ENCODE data around the gene CENPA. TPM values are rescaled to one million over a fixed set of nuclear protein-coding genes. Genes with fewer than 3 reads are reported as not detected.

Gene CENPA
- total RNA-seq (1 to 10 TPM in 2 of 5 donors, under 1 TPM in 3; 0.30 to 1.9 (median 0.76) TPM), total RNA-seq (0 to 1.7 (median 0.19) reads per million in 29 experiments)
- total RNA-seq (2013), result 0.48 TPM

GRCh38 chr2:26785431-26786206 is at the start of gene CENPA:
CENPA (plus strand) TSS chr2:26786056; CDS start chr2:26786197, 141 bp downstream.
- peak within 1 kb of the TSS; percentile 46 for H3K27ac ChIP-seq (ENCODE audit: low read length)
- peak; percentile 98 to 100 (median 100) for ATAC-seq (replicated peaks in 1 of 4)

DNA sequence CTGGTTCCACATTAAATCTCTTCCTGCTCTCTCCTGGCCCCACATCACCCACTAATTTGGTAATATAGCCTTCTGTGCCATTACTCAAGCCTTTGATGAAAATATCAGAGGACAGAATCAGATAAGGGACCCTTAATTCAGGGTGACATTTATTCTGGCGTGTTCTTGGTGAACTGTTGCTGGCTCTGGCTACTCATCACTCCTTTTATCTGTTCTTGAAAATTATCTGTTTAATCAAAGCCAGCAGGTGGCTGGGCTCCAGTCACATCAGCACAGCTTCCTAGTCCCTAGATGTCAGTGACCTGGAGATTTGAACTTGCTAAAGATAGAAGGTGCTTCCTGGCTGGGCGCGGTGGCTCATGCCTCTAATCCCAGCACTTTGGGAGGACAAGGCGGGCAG is 48.6 kb upstream of the CENPA start:
- no peak overlapping the region for H3K27ac Mint-ChIP-seq
- H3K4me3 Mint-ChIP-seq, result no peak overlapping the region
- POLR2A ChIA-PET, result no interaction called here
- WGBS (ENCODE audit: insufficient coverage), result no CpG with 5 or more reads among the region's 4 CpGs
- Histone ChIP-seq H3K36me3 (ENCODE audit: control insufficient read depth in 2 of 2, extremely low read depth in 1 of 2, insufficient read depth in 1 of 2, low read length in 1 of 2) (no peaks in the 10 kb centered on the region), H3K27me3 (replicated peaks in 1 of 2; ENCODE audit: control insufficient read depth in 2 of 2, extremely low read depth in 1 of 2, insufficient read depth in 2 of 2, low read length in 1 of 2) (peaks cover 2 to 20% of the 10 kb centered on the region in 2 experiments), H3K27ac (ENCODE audit: low read length) (no peak overlapping the region), H3K9me3 (no peaks in the 10 kb centered on the region), H3K4me1 (ENCODE audit: control insufficient read depth in 1 of 2, extremely low read depth in 1 of 2, insufficient read depth in 2 of 2, low read length in 2 of 2) (peaks cover 0 to 13% of the 10 kb centered on the region in 2 experiments), H3K4me3 (ENCODE audit: control insufficient read depth in 1 of 2, extremely low read depth in 1 of 2, low read length in 1 of 2) (no peak overlapping the region)
- peaks cover 0 to 7% (median 6%) of the 10 kb centered on the region in 3 donors for H3K4me1 Mint-ChIP-seq
- H3K9me3 Mint-ChIP-seq, result no peaks in the 10 kb centered on the region
- ATAC-seq (replicated peaks in 1 of 4) (no peak), DNase-seq (no peak)
- CTCF ChIA-PET, result no interaction called here
- H3K27me3 Mint-ChIP-seq, result peaks cover 6 to 8% of the 10 kb centered on the region in 2 donors
- H3K36me3 Mint-ChIP-seq, result no peaks in the 10 kb centered on the region

More at GRCh38 chr2:26785431-26786206, at the start of gene CENPA:
- peak within 1 kb of the TSS; percentile 55 to 83 for H3K4me3 ChIP-seq (ENCODE audit: control insufficient read depth in 1 of 2, extremely low read depth in 1 of 2, low read length in 1 of 2)
- ChIA-PET CTCF (interaction anchor here in 1 of 2 donors (1.0 kb wide), 2 partner anchors 21 to 907 kb away, joined by 3 read pairs; partner anchors contain the start of gene ASXL2), POLR2A (interaction anchor here in 1 of 2 donors (0.5 to 1.0 kb wide), 2 partner anchors 440 to 641 kb away, joined by 3 to 4 read pairs; partner anchors contain the start of gene SELENOI)
- H3K27me3 ChIP-seq (replicated peaks in 1 of 2; ENCODE audit: control insufficient read depth in 2 of 2, extremely low read depth in 1 of 2, insufficient read depth in 2 of 2, low read length in 1 of 2), result peaks cover 0 to 13% of the 10 kb centered on the region in 2 experiments
- H3K4me1 ChIP-seq (ENCODE audit: control insufficient read depth in 1 of 2, extremely low read depth in 1 of 2, insufficient read depth in 2 of 2, low read length in 2 of 2), result peaks cover 2 to 15% of the 10 kb centered on the region in 2 experiments
- H3K27ac Mint-ChIP-seq, result peak within 1 kb of the TSS; percentile 71 to 79
- under 1% methylated on average over 46 of the region's 55 CpGs for WGBS (ENCODE audit: insufficient coverage)
- H3K4me3 Mint-ChIP-seq, result peak within 1 kb of the TSS; percentile 83 to 85 (median 84)
- peaks cover 0 to under 1% (median 0%) of the 10 kb centered on the region in 3 donors for H3K9me3 Mint-ChIP-seq
- peaks cover 11 to 19% (median 11%) of the 10 kb centered on the region in 3 donors for H3K4me1 Mint-ChIP-seq
- H3K36me3 Mint-ChIP-seq, result peaks cover 6% of the 10 kb centered on the region
- peaks cover 0 to 7% of the 10 kb centered on the region in 2 donors for H3K36me3 ChIP-seq (ENCODE audit: control insufficient read depth in 2 of 2, extremely low read depth in 1 of 2, insufficient read depth in 1 of 2, low read length in 1 of 2)
- peak; percentile 88 to 98 (median 96) for DNase-seq
- no peaks in the 10 kb centered on the region for H3K9me3 ChIP-seq
- H3K27me3 Mint-ChIP-seq, result peaks cover 0 to 11% of the 10 kb centered on the region in 2 donors

DNA sequence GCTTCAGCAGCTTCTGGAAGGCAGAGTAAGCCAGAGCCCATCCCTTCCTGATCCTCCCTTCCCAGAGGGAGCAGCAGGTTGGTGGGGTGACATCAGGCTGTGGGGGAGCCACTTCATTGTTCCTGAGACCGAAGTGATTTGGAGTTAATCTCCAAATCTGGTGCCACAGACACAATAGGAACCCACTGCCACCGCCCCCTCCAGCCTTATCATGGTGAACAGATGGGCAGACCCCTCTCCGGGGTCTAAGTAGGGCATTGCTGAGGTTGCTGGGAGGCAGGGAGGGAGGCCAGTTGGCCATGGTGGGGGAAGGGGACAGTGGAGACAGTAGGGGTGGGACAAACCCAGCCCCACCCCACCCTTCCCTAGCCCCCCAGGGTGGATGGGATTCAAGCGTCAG is 47.4 kb upstream of the CENPA start:
- no peak overlapping the region for H3K4me3 ChIP-seq (ENCODE audit: control insufficient read depth in 1 of 2, extremely low read depth in 1 of 2, low read length in 1 of 2)
- H3K27ac ChIP-seq (ENCODE audit: low read length), result no peak overlapping the region
- H3K9me3 ChIP-seq, result no peaks in the 10 kb centered on the region
- ATAC-seq (replicated peaks in 1 of 4) (no peak), DNase-seq (no peak)
- H3K4me1 ChIP-seq (ENCODE audit: control insufficient read depth in 1 of 2, extremely low read depth in 1 of 2, insufficient read depth in 2 of 2, low read length in 2 of 2), result peaks cover 0 to 13% of the 10 kb centered on the region in 2 experiments
- 100% methylated on average over 1 of the region's 4 CpGs for WGBS (ENCODE audit: insufficient coverage)
- POLR2A ChIA-PET, result no interaction called here
- Mint-ChIP-seq H3K27ac (no peak overlapping the region), H3K4me3 (no peak overlapping the region), H3K36me3 (no peaks in the 10 kb centered on the region), H3K9me3 (no peaks in the 10 kb centered on the region), H3K4me1 (peaks cover 0 to 7% (median 6%) of the 10 kb centered on the region in 3 donors), H3K27me3 (peaks cover 3 to 4% of the 10 kb centered on the region in 2 donors)
- no peaks in the 10 kb centered on the region for H3K36me3 ChIP-seq (ENCODE audit: control insufficient read depth in 2 of 2, extremely low read depth in 1 of 2, insufficient read depth in 1 of 2, low read length in 1 of 2)
- CTCF ChIA-PET, result no interaction called here
- peaks cover under 1 to 16% of the 10 kb centered on the region in 2 experiments for H3K27me3 ChIP-seq (replicated peaks in 1 of 2; ENCODE audit: control insufficient read depth in 2 of 2, extremely low read depth in 1 of 2, insufficient read depth in 2 of 2, low read length in 1 of 2)

DNA sequence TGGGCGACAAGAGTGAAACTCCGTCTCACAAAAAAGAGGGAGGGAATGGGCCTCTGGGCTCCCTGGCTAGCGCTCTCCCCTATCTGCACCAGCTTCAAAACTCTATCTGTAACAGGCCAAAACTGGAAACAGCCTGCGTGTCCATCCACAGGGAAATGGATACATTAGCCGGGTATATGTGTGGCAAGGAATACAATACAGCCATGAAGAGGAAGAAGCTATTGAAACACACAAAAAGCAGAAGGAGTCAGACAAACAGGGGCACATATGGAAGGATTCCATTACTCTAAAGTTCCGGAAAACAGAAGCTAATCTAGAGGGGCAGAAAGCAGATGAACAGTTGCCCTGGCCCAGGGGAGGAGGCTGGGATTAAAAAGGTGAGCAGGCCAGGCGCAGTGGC is 46.3 kb upstream of the CENPA start:
- peaks cover 0 to 16% of the 10 kb centered on the region in 2 experiments for H3K27me3 ChIP-seq (replicated peaks in 1 of 2; ENCODE audit: control insufficient read depth in 2 of 2, extremely low read depth in 1 of 2, insufficient read depth in 2 of 2, low read length in 1 of 2)
- Mint-ChIP-seq H3K9me3 (no peaks in the 10 kb centered on the region), H3K4me3 (no peak overlapping the region), H3K4me1 (peaks cover 0 to 7% (median 6%) of the 10 kb centered on the region in 3 donors), H3K36me3 (no peaks in the 10 kb centered on the region), H3K27ac (no peak overlapping the region), H3K27me3 (peaks cover 0 to 4% of the 10 kb centered on the region in 2 donors)
- H3K4me3 ChIP-seq (ENCODE audit: control insufficient read depth in 1 of 2, extremely low read depth in 1 of 2, low read length in 1 of 2), result no peak overlapping the region
- no peaks in the 10 kb centered on the region for H3K36me3 ChIP-seq (ENCODE audit: control insufficient read depth in 2 of 2, extremely low read depth in 1 of 2, insufficient read depth in 1 of 2, low read length in 1 of 2)
- H3K9me3 ChIP-seq, result no peaks in the 10 kb centered on the region
- ATAC-seq (replicated peaks in 1 of 4) (no peak), DNase-seq (no peak)
- no peak overlapping the region for H3K27ac ChIP-seq (ENCODE audit: low read length)
- ChIA-PET POLR2A (no interaction called here), CTCF (no interaction called here)
- H3K4me1 ChIP-seq (ENCODE audit: control insufficient read depth in 1 of 2, extremely low read depth in 1 of 2, insufficient read depth in 2 of 2, low read length in 2 of 2), result peaks cover 0 to 13% of the 10 kb centered on the region in 2 experiments
- no CpG with 5 or more reads among the region's 7 CpGs for WGBS (ENCODE audit: insufficient coverage)

GRCh38 chr2:26740346-26740745 is 45.5 kb upstream of the CENPA start:
- no peaks in the 10 kb centered on the region for H3K36me3 Mint-ChIP-seq
- 80% methylated on average over 4 of the region's 6 CpGs for WGBS (ENCODE audit: insufficient coverage)
- Histone ChIP-seq H3K9me3 (no peaks in the 10 kb centered on the region), H3K27ac (ENCODE audit: low read length) (no peak overlapping the region), H3K4me3 (ENCODE audit: control insufficient read depth in 1 of 2, extremely low read depth in 1 of 2, low read length in 1 of 2) (no peak overlapping the region), H3K36me3 (ENCODE audit: control insufficient read depth in 2 of 2, extremely low read depth in 1 of 2, insufficient read depth in 1 of 2, low read length in 1 of 2) (no peaks in the 10 kb centered on the region), H3K27me3 (replicated peaks in 1 of 2; ENCODE audit: control insufficient read depth in 2 of 2, extremely low read depth in 1 of 2, insufficient read depth in 2 of 2, low read length in 1 of 2) (peaks cover 0 to 13% of the 10 kb centered on the region in 2 experiments), H3K4me1 (ENCODE audit: control insufficient read depth in 1 of 2, extremely low read depth in 1 of 2, insufficient read depth in 2 of 2, low read length in 2 of 2) (peaks cover 0 to 13% of the 10 kb centered on the region in 2 experiments)
- H3K9me3 Mint-ChIP-seq, result no peaks in the 10 kb centered on the region
- ATAC-seq (replicated peaks in 1 of 4) (no peak), DNase-seq (no peak)
- H3K27ac Mint-ChIP-seq, result no peak overlapping the region
- ChIA-PET CTCF (no interaction called here), POLR2A (no interaction called here)
- peaks cover 0 to 4% of the 10 kb centered on the region in 2 donors for H3K27me3 Mint-ChIP-seq
- H3K4me3 Mint-ChIP-seq, result no peak overlapping the region
- peaks cover 0 to 7% (median 6%) of the 10 kb centered on the region in 3 donors for H3K4me1 Mint-ChIP-seq

GRCh38 chr2:26740890-26741302 is 45.0 kb upstream of the CENPA start:
- no peaks in the 10 kb centered on the region for H3K36me3 Mint-ChIP-seq
- 19% methylated on average over 6 of the region's 8 CpGs for WGBS (ENCODE audit: insufficient coverage)
- ATAC-seq (replicated peaks in 1 of 4) (peak; percentile 52 to 91 (median 58)), DNase-seq (peak in 8 of 35 experiments; percentile 11 to 42 (median 15))
- no peak overlapping the region for H3K27ac Mint-ChIP-seq
- Histone ChIP-seq H3K4me3 (ENCODE audit: control insufficient read depth in 1 of 2, extremely low read depth in 1 of 2, low read length in 1 of 2) (no peak overlapping the region), H3K36me3 (ENCODE audit: control insufficient read depth in 2 of 2, extremely low read depth in 1 of 2, insufficient read depth in 1 of 2, low read length in 1 of 2) (no peaks in the 10 kb centered on the region), H3K4me1 (ENCODE audit: control insufficient read depth in 1 of 2, extremely low read depth in 1 of 2, insufficient read depth in 2 of 2, low read length in 2 of 2) (peaks cover 0 to 13% of the 10 kb centered on the region in 2 experiments), H3K27ac (ENCODE audit: low read length) (no peak overlapping the region), H3K27me3 (replicated peaks in 1 of 2; ENCODE audit: control insufficient read depth in 2 of 2, extremely low read depth in 1 of 2, insufficient read depth in 2 of 2, low read length in 1 of 2) (peaks cover 0 to 12% of the 10 kb centered on the region in 2 experiments), H3K9me3 (no peaks in the 10 kb centered on the region)
- H3K27me3 Mint-ChIP-seq, result peaks cover 0 to 4% of the 10 kb centered on the region in 2 donors
- H3K9me3 Mint-ChIP-seq, result no peaks in the 10 kb centered on the region
- H3K4me3 Mint-ChIP-seq, result no peak overlapping the region
- peaks cover 0 to 7% (median 6%) of the 10 kb centered on the region in 3 donors for H3K4me1 Mint-ChIP-seq
- ChIA-PET CTCF (no interaction called here), POLR2A (no interaction called here)
